Measurements from ENCODE around the gene LILRB3.
"Not testable (repeated sequence)": the region's sequence is repeated elsewhere in the genome, so short reads cannot be mapped to it uniquely, and the experiment has no call there.

LILRB3 gene

GRCh38 chr19:54222474-54223276 is at the start of gene LILRB3:
LILRB3 (minus strand) TSS chr19:54223007; CDS start chr19:54222976, 31 bp downstream.
- DNase-seq = not testable (repeated sequence)

- DNase-seq = not testable (repeated sequence)
Measured at GRCh38 chr19:54272181-54272580, 49.4 kb upstream of the LILRB3 start.

GRCh38 chr19:54271587-54271986 is 48.8 kb upstream of the LILRB3 start:
- DNase-seq = not testable (repeated sequence)

GRCh38 chr19:54271106-54271505 is 48.3 kb upstream of the LILRB3 start:
- no peak for DNase-seq

- DNase-seq = no peak
Measured at GRCh38 chr19:54268936-54269335, 46.1 kb upstream of the LILRB3 start.

GRCh38 chr19:54266133-54266532 is 43.3 kb upstream of the LILRB3 start:
- no peak for DNase-seq

- no peak for DNase-seq
Measured at GRCh38 chr19:54262470-54262869, 39.7 kb upstream of the LILRB3 start.

GRCh38 chr19:54262066-54262465 is 39.3 kb upstream of the LILRB3 start:
- no peak for DNase-seq

- DNase-seq = no peak
Measured at GRCh38 chr19:54257116-54257480, 34.3 kb upstream of the LILRB3 start, which contains the start of gene LILRB5. LILRB5 (minus strand) TSS chr19:54257273; CDS start chr19:54257193, 80 bp downstream.

GRCh38 chr19:54256250-54257115 is 33.7 kb upstream of the LILRB3 start:
- no peak for DNase-seq

GRCh38 chr19:54255105-54255775 is 32.4 kb upstream of the LILRB3 start:
- no peak for DNase-seq

- no peak for DNase-seq
Measured at GRCh38 chr19:54254195-54254906, 31.5 kb upstream of the LILRB3 start.

GRCh38 chr19:54253331-54254194 is 30.8 kb upstream of the LILRB3 start:
- DNase-seq = no peak

- no peak for DNase-seq
Measured at GRCh38 chr19:54252845-54253244, 30.0 kb upstream of the LILRB3 start.

GRCh38 chr19:54252243-54252642 is 29.4 kb upstream of the LILRB3 start:
- no peak for DNase-seq

GRCh38 chr19:54248016-54248601 is 25.3 kb upstream of the LILRB3 start:
- no peak for DNase-seq

GRCh38 chr19:54247106-54247930 is 24.5 kb upstream of the LILRB3 start:
- DNase-seq = no peak

GRCh38 chr19:54245936-54246335 is 23.1 kb upstream of the LILRB3 start:
- no peak for DNase-seq

- DNase-seq = not testable (repeated sequence)
Measured at GRCh38 chr19:54243809-54244208, 21.0 kb upstream of the LILRB3 start.

GRCh38 chr19:54242646-54243045 is 19.8 kb upstream of the LILRB3 start, which contains the start of gene LILRA6:
LILRA6 (minus strand) TSS chr19:54242790.
- not testable (repeated sequence) for DNase-seq
